SK-N-SH treated with all-trans-retinoic acid at 6 μM for 48 hours (cell line): Measurements from ENCODE around the gene PLEKHG2.

Source experiments
- RARB ChIP-seq: fragments of 250-450 bp; sonication (Bioruptor Pico); IDR thresholded peaks from 2 replicates; pipeline ENCODE4 v1.8.0; 2021; ENCODE audit warnings: mild to moderate bottlenecking, moderate library complexity
- SNAI2 ChIP-seq: fragments of 250-450 bp; sonication (Bioruptor Pico); IDR thresholded peaks from 2 replicates; pipeline ENCODE4 v1.5.0; 2020; ENCODE audit warnings: mild to moderate bottlenecking, moderate library complexity

- TF ChIP-seq RARB (CRISPR knock-in tag) (no peak), SNAI2 (CRISPR knock-in tag) (no peak)
Measured at GRCh38 chr19:39472746-39473442, 60.4 kb downstream of the PLEKHG2 start.
